ENCODE data around the gene GM2A.

- TF ChIP-seq EZH2 (IDR thresholded peaks at IDR 0.05; ENCODE audit: borderline replicate concordance, insufficient read depth, low read length, poor library complexity, severe bottlenecking) = no peak
- TF ChIP-seq TAF1 (IDR thresholded peaks at IDR 0.05; ENCODE audit: low read depth) = no peak
- no peak for TF ChIP-seq CTCF (IDR thresholded peaks at IDR 0.05; ENCODE audit: poor library complexity, severe bottlenecking)
- no peak for TF ChIP-seq REST (IDR thresholded peaks at IDR 0.05; ENCODE audit: borderline replicate concordance)
- TF ChIP-seq EP300 (conservative IDR thresholded peaks at IDR 0.05; ENCODE audit: poor library complexity, severe bottlenecking) = no peak
- TF ChIP-seq RAD21 (conservative IDR thresholded peaks at IDR 0.05) = no peak
- no peak for TF ChIP-seq POLR2AphosphoS5 (IDR thresholded peaks at IDR 0.05)
- no peak for TF ChIP-seq SMC3 (conservative IDR thresholded peaks at IDR 0.05; ENCODE audit: poor library complexity)
Measured at GRCh38 chr5:151219138-151219537, 33.8 kb upstream of the GM2A start.
